PFSK-1 (cell line): ENCODE data around the gene WFIKKN1.

Source experiments
- FOXP2 ChIP-seq: optimal IDR thresholded peaks from 2 replicates; pipeline ENCODE3; 2011; ENCODE audit warnings: borderline replicate concordance, control low read depth, inconsistent platforms; ENCODE audit not compliant: insufficient read depth; ENCODE audit errors: extremely low read length, extremely low read depth
- POLR2AphosphoS5 ChIP-seq: IDR thresholded peaks from 2 replicates; pipeline ENCODE4 v1.6.1; 2012; ENCODE audit warnings: low read depth, mild to moderate bottlenecking, control low read depth, low read length, moderate library complexity
- SIN3A ChIP-seq: IDR thresholded peaks from 2 replicates; pipeline ENCODE4 v1.6.1; 2012; ENCODE audit warnings: mild to moderate bottlenecking, low read length, moderate library complexity, borderline replicate concordance; ENCODE audit not compliant: insufficient read depth
- TAF1 ChIP-seq: IDR thresholded peaks from 2 replicates; pipeline ENCODE4 v1.6.1; 2012; ENCODE audit warnings: low read length, control low read depth, borderline replicate concordance; ENCODE audit not compliant: insufficient read depth
- TF ChIP-seq, protein P1 (sequence below), 2 experiments: IDR thresholded peaks; 2 replicates each; pipeline versions ENCODE4 v1.6.1 to v1.8.0; 2011 to 2012; ENCODE audit warnings: low read depth in 2 of 2, low read length in 2 of 2, control low read depth in 1 of 2, inconsistent platforms in 1 of 2, mild to moderate bottlenecking in 1 of 2, moderate library complexity in 1 of 2; ENCODE audit not compliant: insufficient read depth in 1 of 2

DNA sequence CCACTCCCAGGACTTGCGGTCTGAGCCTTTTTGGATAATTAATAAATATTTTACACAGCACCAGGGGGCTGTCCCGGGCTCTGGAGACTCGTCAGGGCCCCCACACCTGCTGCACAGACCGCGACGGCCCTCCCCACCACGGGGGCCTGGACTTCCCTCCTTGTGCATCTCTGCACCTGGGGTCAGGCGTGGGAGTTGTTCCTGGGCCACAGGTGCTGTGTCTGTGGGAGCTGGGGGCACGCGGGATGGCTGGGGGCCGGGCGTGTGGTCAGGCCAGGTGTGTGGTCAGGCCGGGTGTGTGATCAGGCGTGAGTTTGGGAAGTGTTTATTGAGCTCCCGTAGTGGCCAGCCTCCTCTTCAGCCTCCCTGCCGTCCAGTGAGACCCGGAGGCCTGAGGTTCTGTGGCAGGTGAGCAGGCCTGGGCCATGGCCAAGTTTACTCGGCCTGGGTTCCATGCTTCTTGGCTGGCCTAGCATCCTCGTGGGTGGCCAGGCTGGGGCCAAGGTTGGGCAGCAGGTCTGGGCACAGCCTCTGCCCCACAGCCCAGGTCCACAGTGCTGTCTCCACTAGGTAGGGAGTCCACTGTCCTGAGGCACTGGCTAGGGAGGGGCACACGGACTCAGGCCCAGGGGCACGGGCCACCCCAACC, 47.5 kb downstream of the WFIKKN1 start:
- TF ChIP-seq, protein P1, sequence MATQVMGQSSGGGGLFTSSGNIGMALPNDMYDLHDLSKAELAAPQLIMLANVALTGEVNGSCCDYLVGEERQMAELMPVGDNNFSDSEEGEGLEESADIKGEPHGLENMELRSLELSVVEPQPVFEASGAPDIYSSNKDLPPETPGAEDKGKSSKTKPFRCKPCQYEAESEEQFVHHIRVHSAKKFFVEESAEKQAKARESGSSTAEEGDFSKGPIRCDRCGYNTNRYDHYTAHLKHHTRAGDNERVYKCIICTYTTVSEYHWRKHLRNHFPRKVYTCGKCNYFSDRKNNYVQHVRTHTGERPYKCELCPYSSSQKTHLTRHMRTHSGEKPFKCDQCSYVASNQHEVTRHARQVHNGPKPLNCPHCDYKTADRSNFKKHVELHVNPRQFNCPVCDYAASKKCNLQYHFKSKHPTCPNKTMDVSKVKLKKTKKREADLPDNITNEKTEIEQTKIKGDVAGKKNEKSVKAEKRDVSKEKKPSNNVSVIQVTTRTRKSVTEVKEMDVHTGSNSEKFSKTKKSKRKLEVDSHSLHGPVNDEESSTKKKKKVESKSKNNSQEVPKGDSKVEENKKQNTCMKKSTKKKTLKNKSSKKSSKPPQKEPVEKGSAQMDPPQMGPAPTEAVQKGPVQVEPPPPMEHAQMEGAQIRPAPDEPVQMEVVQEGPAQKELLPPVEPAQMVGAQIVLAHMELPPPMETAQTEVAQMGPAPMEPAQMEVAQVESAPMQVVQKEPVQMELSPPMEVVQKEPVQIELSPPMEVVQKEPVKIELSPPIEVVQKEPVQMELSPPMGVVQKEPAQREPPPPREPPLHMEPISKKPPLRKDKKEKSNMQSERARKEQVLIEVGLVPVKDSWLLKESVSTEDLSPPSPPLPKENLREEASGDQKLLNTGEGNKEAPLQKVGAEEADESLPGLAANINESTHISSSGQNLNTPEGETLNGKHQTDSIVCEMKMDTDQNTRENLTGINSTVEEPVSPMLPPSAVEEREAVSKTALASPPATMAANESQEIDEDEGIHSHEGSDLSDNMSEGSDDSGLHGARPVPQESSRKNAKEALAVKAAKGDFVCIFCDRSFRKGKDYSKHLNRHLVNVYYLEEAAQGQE (IDR thresholded peaks at IDR 0.05; ENCODE audit: insufficient read depth in 1 of 2, low read depth in 2 of 2, low read length in 2 of 2), result no peak
- no peak for TF ChIP-seq POLR2AphosphoS5
- no peak for TF ChIP-seq TAF1
- TF ChIP-seq SIN3A, result no peak
- TF ChIP-seq FOXP2, result no peak
